HG03064 (cell line): Measurements from ENCODE around the gene TRIOBP.

Experiments
- ATAC-seq: cut with Tn5 transposase; IDR thresholded peaks from one replicate; pipeline ENCODE4 v1.9.1; 2021; ENCODE audit warnings: low read depth; ENCODE audit not compliant: unreplicated experiment

The TRIOBP gene

GRCh38 chr22:37803195-37803638, 106.4 kb downstream of the TRIOBP start:
- ATAC-seq: no peak

- no peak for ATAC-seq
Measured at GRCh38 chr22:37803639-37804351, 106.9 kb downstream of the TRIOBP start.

DNA sequence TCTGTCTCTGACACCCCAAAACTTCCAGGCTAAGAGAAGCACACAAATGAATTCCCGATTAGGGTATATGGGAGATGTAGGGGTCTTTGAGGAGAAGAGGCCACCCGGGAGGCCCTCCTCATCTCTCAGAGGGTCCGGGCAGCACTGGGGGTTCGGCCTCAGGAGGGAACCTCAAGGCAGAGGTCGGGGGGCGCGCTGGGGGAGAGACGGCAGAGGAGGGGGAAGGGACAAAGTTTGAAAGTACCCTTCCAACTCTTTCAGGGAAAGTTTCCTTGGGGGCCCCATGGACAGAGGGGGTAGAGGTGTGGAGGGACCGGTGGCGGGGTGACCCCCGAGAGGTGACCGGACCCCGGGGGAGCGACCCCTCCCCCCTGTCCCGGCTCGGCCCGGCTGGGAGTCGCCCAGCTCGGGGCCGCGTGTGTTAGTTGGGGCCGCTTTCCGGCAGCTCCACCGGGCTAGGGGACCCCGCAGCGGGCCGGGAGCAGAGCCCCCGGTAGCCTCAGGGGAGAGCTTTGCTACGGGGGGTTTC, 107.6 kb downstream of the TRIOBP start:
- no peak for ATAC-seq

GRCh38 chr22:37804881-37805809, 108.3 kb downstream of the TRIOBP start:
- no peak for ATAC-seq

GRCh38 chr22:37805810-37806277, 109.0 kb downstream of the TRIOBP start:
- ATAC-seq: no peak

DNA sequence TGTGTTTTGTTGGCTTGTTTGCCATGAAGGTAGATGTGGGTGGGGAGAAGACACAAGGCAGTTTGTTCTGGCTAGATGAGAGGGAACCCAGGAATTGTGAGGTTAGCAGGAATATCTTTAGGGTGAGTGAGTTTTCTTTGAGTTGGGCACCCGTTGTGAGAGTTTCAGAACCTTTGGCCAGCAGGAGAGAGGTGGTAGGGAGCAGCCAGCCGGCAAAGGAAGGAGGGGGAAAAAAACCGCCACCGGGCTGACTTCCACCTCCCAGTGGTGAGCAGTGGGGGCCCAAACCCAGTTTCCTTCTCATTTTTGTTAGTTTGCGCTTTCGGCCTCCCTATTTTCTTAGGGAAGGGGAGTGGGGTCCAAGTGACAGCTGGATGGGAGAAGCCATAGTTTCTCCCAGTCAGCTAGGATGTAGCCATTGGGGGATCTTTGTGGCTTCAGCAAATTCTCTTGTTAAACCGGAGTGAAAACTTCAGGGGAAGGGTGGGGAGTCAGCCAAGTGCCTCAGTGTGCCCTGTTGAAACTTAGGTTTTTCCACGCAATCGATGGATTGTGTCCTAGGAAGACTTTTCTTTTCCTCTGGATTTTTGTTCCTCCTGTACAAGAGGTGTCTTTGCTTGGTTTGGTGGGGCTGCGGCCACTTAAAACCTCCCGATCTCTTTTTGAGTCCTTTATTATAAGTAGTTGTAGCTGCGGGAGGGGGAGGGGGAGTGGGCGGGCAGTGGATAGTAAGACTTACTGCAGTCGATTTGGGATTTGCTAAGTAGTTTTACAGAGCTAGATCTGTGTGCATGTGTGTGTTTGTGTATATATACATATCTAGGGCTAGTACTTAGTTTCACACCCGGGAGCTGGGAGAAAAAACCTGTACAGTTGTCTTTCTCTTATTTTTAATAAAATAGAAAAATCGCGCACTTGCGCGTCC, 109.8 kb downstream of the TRIOBP start:
- no peak for ATAC-seq

DNA sequence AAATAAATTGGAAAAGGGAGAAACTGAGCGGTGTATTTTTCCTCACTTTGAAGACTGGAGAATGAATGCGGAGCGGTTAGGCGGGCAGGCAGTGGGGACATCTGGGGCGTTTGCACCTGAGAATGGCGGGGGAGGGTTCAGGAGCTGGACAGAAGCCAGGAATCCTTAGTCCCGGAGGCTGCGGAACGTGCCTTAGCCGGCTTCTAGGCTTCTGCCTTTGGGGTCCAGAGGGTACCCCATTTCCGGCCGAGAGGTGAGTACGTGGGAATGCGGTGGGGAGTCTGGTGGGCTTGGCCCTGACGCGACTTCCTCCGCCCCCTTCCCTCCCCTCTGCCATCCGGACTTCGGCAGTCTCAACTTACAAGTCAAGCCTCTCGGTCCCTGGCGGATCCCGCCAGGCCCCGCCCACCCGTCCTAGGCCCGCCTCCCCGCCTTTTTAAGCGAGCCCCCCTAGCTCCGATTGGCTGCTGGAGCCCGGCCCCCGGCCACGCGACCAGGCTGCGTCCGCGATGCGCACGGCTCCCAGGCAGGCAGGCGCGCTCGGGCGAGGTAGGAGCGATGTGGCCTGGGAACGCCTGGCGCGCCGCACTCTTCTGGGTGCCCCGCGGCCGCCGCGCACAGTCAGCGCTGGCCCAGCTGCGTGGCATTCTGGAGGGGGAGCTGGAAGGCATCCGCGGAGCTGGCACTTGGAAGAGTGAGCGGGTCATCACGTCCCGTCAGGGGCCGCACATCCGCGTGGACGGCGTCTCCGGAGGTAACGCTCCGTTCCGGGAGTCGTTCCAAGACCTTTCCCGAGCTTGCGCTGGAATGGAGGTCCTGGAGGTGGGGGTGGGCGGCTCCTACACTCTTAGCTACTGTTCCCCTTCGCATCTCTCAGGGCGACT, 110.8 kb downstream of the TRIOBP start, which contains the start of gene GCAT:
GCAT (plus strand) TSS at position 525 of the 884 bp plus-strand sequence; CDS start at position 559, 34 bp downstream.
- ATAC-seq: peak; percentile 83

DNA sequence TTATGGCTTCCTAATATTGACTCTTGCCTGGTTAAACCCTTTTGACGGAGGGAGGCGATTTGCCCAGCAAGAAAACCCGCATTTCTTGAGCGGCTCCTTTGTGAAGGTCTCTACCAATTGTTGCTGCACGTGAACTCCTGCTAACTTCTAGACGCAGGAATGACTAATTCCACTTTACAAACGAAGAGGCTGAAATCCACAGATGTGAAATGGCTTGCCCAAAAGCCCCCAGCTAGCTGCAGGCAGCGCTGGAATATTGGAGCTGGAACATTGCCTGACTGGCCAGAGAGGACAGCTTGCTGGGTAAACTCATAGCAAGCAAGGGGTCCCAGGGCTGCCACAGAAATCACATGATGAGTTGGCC, 111.4 kb downstream of the TRIOBP start:
- ATAC-seq: no peak

- ATAC-seq: no peak
Measured at GRCh38 chr22:37809672-37810333, 113.0 kb downstream of the TRIOBP start.

- no peak for ATAC-seq
Measured at GRCh38 chr22:37811867-37812266, 115.0 kb downstream of the TRIOBP start.

DNA sequence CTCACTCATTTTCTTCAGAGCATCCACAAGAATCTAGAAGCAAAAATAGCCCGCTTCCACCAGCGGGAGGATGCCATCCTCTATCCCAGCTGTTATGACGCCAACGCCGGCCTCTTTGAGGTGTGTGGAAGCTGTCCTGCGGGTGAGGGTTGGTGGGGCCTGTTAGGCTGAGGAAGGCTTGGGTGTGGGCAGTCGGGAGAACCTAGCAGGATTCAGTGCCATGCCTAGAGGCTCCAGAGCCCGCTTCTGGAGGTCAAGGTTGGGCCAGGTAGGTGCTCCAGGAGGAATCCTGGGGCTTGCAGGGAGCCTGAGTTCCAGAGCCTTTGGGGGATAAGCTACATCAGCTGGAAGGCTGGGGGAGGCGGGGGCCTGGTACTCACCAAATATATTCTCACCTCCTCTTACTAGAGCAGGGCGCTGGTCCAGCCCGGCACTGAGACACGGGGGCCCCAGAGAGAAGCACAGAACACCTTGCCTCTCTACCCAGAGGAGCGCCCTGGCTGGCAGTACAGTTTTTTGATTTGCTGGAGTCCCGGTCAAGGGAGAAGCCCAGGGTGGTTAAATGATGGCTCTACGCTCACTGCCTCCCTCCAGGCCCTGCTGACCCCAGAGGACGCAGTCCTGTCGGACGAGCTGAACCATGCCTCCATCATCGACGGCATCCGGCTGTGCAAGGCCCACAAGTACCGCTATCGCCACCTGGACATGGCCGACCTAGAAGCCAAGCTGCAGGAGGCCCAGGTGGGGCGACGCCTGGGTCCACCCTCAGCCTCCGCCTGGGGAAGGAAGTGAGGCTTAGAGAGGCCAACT, 116.2 kb downstream of the TRIOBP start:
- no peak for ATAC-seq

- no peak for ATAC-seq
Measured at GRCh38 chr22:37815593-37815992, 118.7 kb downstream of the TRIOBP start.

DNA sequence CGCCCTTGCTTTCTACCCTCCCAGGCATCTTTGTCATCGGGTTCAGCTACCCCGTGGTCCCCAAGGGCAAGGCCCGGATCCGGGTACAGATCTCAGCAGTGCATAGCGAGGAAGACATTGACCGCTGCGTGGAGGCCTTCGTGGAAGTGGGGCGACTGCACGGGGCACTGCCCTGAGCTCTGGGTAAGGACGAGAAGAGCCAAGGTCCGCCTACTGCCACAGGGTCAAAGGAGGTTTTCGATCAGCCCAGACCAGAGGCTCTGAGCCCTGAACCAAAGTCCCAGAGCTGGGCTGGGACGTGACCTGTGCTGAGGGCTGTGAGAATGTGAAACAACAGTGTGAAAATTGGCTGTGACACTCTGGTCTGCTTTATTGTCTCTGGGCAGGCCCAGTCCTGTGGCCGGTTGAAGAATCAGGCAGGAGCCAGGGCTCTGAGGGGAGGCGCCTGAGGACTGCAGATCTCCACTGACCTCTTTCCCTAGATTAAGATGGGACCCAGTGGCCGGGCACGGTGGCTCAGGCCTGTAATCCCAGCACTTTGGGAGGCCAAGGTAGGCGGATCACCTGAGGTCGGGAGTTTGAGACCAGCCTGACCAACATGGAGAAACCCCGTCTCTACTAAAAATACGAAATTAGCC, 119.8 kb downstream of the TRIOBP start:
- no peak for ATAC-seq

- no peak for ATAC-seq
Measured at GRCh38 chr22:37817705-37818408, 121.0 kb downstream of the TRIOBP start.

DNA sequence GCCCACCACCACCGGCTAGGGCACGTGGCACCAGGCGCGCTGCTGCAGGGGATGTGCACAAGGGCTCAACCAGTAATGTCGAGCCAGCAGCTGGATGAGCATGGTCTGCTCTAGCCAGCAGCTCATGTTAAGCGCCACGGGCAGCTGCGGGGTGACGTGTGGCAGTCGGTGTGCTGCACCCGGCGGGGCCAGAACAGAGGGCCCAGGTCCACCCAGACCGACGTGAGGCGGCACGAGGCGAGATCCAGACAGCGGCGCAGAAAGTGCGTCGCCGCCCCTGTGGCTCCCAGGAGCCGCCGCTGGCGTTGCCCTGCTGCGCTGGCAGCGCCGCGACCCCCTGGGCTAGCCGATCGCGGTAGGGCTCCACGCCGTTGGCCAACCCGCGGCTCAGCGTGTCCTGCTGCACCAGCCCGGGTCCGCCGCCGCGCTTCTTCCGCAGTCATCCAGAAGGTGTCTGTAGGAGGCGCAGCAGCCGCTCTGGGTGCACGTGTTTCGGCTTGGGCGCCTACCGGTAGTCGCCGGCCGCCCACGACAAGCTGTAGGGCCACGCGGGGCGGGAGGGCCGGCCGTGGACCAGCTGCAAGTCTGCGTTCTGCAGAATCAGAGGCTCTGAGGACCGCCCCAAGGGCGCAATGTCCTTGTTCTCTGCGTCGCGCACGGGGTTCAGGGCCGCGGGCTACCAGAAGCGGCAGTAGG, 121.7 kb downstream of the TRIOBP start:
- ATAC-seq: no peak

GRCh38 chr22:37819105-37819433, 122.2 kb downstream of the TRIOBP start:
- ATAC-seq: no peak
